Measurements from ENCODE around the gene ZNF516.

GRCh38 chr18:76343938-76344569 is 151.0 kb downstream of the ZNF516 start:
- no peak for TF ChIP-seq CTCF (IDR thresholded peaks at IDR 0.05)
- no peak for TF ChIP-seq EP300 (IDR thresholded peaks at IDR 0.05)

All from sigmoid colon (tissue), 4 donors.